Uterus (tissue), 2 donors: ENCODE results near the gene ARHGEF16.

Experiments used
- CTCF ChIP-seq, 4 experiments: fragments of 200-600 bp in 2 of 4; fragments of 450-650 bp in 2 of 4; sonication (generic) in 2 of 4; IDR thresholded peaks; one replicate each; pipeline ENCODE4 v1.5.1; 2016 to 2019; ENCODE audit warnings: antibody characterized with exemption in 4 of 4, mild to moderate bottlenecking in 2 of 4, moderate library complexity in 1 of 4
- POLR2A ChIP-seq, 2 donors: fragments of 450-650 bp; IDR thresholded peaks; one replicate each; pipeline ENCODE4 v1.6.1; 2016; ENCODE audit warnings: antibody characterized with exemption in 2 of 2, mild to moderate bottlenecking in 1 of 2, moderate library complexity in 1 of 2

GRCh38 chr1:3451994-3452865, 2.2 kb upstream of the ARHGEF16 start:
- TF ChIP-seq POLR2A (IDR thresholded peaks at IDR 0.05), result no peak
- TF ChIP-seq CTCF (IDR thresholded peaks at IDR 0.05), result no peak
